Astrocyte of the spinal cord (primary cell): ENCODE results near the gene CNOT3.

Experiments
- DNase-seq: peaks from one replicate; pipeline ENCODE4 v3.0.0; 2011; ENCODE audit warnings: low read depth, low spot score
- H3K4me3 ChIP-seq: 2 replicates; pipeline ENCODE4 v1.5.1; 2011; ENCODE audit warnings: low read depth, mild to moderate bottlenecking, low read length, moderate library complexity
- CTCF ChIP-seq: IDR thresholded peaks from 2 replicates; pipeline ENCODE4 v1.5.1; 2012; ENCODE audit warnings: low read depth, mild to moderate bottlenecking, low read length, inconsistent platforms
- in situ Hi-C: cut with HindIII; loops from 2 replicates; pipeline ENCODE4 v1.10.0; 2017; ENCODE audit warnings: low sequenced_read_pairs

The CNOT3 gene

DNA sequence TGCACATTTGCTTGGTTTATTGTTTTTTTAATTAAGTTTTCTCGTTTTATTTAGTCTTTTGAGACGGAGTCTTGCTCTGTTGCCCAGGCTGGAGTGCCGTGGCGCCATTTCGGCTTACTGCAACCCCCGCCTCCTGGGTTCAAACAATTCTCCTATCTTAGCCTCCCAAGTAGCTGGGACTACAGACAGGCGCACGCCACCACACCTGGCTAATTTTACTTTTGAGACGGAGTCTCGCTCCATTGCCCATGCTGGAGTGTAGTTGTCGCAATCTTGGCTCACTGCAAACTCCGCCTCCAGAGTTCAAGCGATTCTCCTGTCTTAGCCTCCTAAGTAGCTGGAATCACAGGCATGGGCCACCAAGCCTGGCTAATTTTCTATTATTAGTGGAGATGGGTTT is 64.4 kb downstream of the CNOT3 start:
- in situ Hi-C loops: no loop called here
- TF ChIP-seq CTCF: no peak
- H3K4me3 ChIP-seq: peak overlapping the region; percentile 95
- no peak for DNase-seq

- H3K4me3 ChIP-seq: no peak overlapping the region
- in situ Hi-C loops: no loop called here
- DNase-seq: no peak
- TF ChIP-seq CTCF: no peak
These were observed 65.6 kb downstream of the CNOT3 start for GRCh38 chr19:54203151-54203611.

DNA sequence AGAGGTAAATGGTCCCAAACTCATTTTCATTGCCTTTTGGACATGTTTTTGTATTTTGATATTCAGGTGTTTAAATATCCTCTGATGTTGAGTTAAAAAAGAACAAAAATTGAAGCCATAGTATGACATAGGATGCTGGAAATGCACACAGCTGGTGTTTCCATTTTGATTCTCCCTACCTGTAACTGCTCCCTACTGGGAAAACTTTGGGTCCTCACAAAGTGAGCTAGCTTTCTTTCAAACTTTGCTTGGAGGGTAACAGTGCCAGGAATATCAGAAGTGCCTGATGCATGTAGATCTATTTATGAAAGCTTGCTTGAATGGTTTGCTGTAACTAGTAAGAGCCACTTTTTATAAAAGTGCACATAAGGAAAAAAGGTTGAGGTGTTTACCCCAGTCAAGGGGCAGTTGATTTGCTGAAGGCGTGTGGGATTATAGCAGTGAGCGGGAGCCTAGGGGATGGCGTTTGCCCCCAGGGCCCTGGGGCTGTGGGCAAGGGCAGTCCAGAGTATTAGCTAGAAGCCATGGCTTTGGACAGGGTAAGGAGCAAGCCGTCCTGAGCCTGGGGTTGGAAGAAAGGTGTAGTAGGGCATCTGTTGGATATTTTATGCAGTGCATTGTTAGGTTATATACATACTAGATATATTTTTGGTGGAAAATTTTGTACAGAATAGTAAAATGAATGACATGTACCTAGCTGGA is 67.4 kb downstream of the CNOT3 start:
- no peak for DNase-seq
- in situ Hi-C loops: no loop called here
- H3K4me3 ChIP-seq: no peak overlapping the region
- TF ChIP-seq CTCF: no peak
